HG03342 (cell line): Measurements from ENCODE around the gene FAM25C.
A peak's percentile ranks its signal among the peaks of the same experiment; 100 is the strongest.
"Not testable (repeated sequence)": the region's sequence is repeated elsewhere in the genome, so short reads cannot be mapped to it uniquely, and the experiment has no call there.

Source experiments
- ATAC-seq: cut with Tn5 transposase; IDR thresholded peaks from one replicate; pipeline ENCODE4 v1.9.1; 2021; ENCODE audit warnings: mild to moderate bottlenecking, moderate library complexity; ENCODE audit not compliant: unreplicated experiment

FAM25C gene

DNA sequence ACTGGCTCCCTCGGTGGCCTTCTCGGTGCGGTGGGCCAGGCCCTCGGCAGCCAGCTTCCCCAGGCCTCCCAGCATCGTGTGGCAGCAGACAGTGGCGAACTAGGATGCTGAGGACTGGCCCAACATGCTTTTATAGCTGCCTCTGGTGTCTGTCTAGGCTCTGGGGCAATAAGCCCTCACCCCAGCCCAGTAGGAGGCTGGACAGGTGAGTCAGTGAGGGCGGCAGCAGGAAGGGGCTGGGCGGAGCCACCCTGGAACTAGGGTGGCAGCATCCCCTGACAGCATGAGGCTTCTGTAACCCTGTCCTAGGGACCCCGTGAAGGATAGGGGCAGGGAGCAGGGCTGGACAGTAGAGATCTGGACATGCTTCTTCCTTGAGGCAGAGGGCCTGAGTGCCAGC lies at the start of gene FAM25C:
Gene FAM25C (minus strand): TSS at position 101 of the 400 bp plus-strand sequence. CDS start 26 bp downstream, at position 75.
- ATAC-seq: not testable (repeated sequence)

DNA sequence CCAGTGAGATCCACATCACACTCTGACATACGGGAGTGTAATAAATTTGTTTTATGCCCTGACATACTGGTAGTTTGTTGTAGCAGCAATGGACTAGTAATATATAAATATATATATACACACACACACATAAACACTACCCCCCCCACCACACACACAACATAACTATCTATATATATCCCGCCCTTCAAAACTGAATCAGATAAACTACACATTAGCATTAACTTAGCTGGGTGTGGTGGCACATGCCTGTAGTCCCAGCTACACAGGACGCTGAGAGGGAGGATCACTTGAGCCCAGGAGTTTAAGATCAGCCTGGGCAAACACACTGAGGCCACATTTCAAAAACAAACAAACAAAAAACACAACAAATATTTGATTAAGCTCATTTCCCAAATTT lies 45.0 kb upstream of the FAM25C start:
- not testable (repeated sequence) for ATAC-seq

DNA sequence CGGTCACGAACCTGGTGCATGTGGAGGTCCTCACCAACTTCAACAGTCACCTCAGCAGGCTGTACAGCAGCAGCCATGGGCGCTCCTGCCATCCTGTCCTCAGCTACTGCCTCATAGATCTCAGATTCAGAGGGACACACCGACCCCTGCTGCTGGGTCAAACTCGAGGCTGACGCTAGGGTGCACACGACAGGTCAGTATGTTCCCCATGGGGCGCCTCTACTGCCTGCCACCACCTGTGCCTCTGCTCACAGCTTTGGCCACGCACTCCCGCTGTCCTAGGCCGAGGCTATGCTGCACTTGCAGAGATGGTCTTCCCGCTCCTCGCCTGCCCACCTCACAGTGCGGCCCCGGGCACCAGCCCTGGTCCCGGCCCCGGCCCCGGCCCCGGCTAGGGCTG lies 31.8 kb upstream of the FAM25C start:
- not testable (repeated sequence) for ATAC-seq

DNA sequence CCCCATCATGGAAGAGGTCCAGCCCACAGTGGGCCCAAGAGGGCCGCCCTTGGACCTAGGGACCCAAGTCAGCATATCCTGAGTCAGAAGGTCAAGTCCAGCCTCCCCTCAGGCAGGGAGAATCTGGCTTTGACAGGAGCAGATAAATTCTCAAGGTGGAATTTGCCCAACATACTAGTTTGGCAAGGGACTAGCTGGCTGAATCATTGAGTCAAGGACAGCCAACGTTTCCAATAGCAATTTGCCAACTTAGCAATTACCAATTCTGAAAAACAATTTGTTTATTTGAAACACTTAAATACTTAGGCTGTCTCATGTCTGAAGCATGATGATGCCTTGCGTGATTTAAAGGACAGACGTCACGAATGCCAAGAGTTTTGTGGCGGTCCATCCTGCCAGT lies 2.7 kb upstream of the FAM25C start:
- not testable (repeated sequence) for ATAC-seq

DNA sequence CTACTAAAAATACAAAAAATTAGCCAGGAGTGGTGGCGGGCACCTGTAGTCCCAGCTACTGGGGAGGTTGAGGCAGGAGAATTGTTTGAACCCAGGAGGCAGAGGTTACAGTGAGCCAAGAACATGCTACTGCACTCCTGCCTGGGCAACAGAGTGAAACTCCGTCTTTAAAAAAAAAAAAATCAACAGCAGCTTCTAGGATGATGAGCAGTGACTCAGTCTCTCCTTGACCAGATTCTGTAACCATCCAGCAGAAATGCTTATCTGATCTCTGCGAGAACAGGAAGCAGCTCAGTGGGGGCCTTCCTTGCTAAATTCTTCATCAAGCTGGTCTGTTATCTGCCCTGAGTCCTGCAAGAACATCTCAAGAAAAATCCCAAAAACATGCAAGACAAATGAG lies 5.5 kb downstream of the FAM25C start:
- not testable (repeated sequence) for ATAC-seq

- ATAC-seq: not testable (repeated sequence)
These were observed 7.0 kb downstream of the FAM25C start for GRCh38 chr10:47992560-47992959.

DNA sequence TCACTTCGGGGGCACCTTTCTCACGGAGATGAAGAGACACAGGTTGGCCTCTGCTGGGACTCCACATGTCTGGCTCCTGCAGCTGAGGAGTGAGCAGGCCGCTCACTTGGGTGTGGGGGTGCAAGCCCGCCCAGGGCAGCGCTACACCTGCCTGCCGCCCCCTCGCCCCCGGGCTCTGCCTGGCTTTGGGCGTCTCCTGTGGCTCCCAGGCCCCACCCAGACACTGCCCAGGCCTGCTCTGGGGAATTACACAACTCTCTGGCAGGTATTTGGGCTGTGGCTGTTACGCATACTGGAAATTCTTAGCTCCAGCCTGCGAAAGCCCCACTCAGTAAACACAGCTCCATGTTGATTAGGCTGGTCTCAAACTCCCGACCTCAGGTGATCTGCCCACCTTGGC lies 7.9 kb downstream of the FAM25C start:
- ATAC-seq: not testable (repeated sequence)

DNA sequence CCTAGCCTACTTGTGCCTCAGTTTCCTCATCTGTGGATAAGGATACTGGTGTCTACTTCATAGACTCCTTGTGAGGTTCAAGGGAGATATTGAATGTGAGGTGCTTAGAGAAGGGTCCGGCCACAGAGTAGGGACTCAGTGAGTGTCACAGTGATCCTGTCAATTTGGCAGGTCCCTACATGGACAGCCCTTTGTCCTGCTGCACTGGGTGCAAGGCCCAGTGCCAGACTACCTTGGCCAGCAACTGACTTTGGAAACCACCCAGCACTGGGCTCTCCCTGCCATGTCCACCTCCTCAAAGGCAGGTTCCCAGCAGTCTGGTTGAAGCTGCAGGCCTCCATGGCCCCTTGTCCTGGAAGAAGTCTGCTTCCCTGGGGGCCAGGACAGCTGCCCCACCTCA lies 9.5 kb downstream of the FAM25C start:
- ATAC-seq: not testable (repeated sequence)

DNA sequence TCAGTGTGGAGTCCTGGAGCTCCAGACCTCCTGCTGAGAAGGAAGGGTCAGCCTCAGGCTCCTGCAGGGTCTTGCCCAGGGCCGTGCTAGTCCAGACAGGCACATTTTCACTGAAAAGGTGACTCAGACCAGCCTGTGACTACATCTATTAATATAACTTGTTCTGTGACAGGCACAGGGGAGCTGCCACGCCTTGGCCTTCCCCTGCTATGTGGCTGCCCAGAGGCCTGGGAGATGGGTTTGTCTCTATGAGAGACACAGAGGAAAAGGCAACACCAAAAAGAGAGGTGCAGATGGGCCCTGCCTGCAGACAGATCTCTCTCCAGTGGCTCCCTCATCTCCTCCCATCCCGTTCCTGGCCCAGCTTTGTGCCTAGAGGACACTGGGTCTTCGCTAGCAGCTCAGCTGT lies 10.0 kb downstream of the FAM25C start:
- ATAC-seq: not testable (repeated sequence)

DNA sequence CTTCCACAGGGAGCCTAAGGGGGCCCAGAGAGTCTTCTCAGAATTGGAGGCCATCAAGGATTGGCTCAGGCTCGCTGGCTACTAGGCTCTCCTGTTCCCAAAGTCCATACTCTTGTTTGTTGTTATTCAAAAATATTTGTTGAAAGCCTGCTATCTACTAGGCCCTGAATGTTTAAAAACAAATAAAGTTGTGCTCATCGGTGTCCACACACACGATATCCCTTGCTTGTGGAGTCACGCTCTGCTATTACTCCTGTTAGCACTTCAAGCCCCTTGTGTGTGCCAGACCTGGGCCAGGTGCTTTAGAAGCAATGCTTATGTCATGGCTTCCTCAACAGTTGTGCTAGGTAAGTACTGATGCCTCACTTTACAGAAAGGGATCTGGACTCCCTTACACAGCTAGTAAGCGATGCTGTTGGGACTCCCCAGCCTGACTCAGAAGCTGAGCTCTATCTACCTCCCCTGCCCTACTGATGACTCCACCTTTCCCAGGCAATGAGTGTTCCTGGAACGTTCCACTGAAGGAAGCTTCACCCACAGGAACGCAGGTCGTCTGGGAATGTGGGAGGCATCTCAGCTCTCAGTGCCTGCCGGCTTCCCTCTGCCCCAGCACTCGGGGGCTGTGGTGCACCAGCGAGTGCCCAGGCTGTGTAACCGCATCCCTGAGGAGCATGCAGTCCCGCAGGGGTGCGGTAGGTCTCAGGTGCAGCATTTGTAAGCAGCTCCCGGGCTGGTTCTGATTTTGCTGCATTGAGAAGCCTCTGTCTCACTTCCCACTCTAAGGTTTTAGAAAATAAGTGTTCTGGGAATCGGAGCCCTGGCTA lies 10.7 kb downstream of the FAM25C start:
- ATAC-seq: not testable (repeated sequence)

GRCh38 chr10:47987952-47988351 lies 11.6 kb downstream of the FAM25C start:
- not testable (repeated sequence) for ATAC-seq

DNA sequence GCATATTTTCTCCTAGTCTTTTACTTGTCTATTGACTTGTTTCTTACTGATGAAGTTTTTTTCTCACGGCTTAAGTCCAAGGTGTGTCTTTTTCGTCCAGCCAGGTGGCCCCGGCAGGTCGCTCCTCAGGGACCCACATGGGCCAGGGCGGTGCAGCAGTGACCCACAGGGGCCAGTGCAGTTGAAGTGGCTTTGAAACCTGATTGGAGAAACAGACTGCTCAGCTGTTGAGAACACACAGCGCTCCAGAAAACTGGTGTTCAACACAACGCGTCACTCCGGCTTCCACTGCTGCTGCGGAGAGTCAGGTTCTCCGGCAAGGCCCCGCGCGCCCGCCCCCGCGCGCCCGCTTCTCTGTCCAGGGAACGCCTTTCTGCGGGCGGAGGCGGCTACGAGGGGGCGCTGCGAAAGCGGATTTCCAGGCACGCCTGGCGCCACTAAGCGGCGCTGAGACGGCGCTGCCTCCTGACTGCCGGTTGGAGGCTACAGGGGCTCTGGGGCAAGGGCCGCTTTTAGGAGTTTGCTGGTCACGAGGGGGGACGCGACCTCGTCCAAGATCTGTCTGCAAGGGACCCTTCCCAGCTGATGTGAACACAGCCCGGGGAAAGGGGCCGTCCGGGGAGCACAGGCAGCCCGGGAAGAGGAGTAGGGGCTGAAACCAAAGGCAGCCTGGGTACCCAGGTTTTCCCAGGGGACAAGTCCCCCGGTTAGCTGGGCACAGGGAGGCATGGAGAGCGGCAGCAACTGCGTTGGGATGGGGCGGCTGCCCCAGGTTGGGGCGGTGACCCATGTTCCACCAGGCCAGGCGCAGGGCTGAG lies 13.0 kb downstream of the FAM25C start:
- not testable (repeated sequence) for ATAC-seq

- not testable (repeated sequence) for ATAC-seq
These were observed 24.2 kb downstream of the FAM25C start for GRCh38 chr10:47975409-47975808.

- not testable (repeated sequence) for ATAC-seq
These were observed 26.5 kb downstream of the FAM25C start for GRCh38 chr10:47973131-47973530.

GRCh38 chr10:47972077-47972476 lies 27.5 kb downstream of the FAM25C start:
- ATAC-seq: not testable (repeated sequence)

DNA sequence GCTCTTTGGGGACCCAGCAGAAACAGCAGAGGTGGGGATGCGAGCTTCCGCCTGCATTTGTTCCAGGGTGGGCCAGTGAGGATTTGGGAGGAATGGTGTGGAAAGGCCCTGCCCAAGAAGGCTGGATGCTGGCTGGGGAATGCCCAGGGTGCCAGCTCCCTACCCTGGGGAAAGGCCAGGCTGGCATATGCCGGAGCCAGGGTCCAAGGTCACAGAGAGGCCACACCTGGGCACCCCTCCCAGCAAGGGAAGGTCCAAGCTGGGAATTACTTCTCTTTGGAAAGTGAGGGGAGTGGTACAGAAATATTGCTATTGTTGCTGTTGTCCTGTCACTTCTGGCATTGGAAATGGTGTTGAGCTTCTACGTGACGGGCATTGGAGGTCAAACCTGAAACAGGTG lies 28.0 kb downstream of the FAM25C start:
- ATAC-seq: not testable (repeated sequence)

GRCh38 chr10:47970047-47970446 lies 29.5 kb downstream of the FAM25C start:
- not testable (repeated sequence) for ATAC-seq

- peak; percentile 86 for ATAC-seq
These were observed 30.6 kb downstream of the FAM25C start for GRCh38 chr10:47968988-47969387.

- not testable (repeated sequence) for ATAC-seq
These were observed 35.1 kb downstream of the FAM25C start for GRCh38 chr10:47964280-47965063.

- ATAC-seq: not testable (repeated sequence)
These were observed 36.8 kb downstream of the FAM25C start for GRCh38 chr10:47962785-47963184.

DNA sequence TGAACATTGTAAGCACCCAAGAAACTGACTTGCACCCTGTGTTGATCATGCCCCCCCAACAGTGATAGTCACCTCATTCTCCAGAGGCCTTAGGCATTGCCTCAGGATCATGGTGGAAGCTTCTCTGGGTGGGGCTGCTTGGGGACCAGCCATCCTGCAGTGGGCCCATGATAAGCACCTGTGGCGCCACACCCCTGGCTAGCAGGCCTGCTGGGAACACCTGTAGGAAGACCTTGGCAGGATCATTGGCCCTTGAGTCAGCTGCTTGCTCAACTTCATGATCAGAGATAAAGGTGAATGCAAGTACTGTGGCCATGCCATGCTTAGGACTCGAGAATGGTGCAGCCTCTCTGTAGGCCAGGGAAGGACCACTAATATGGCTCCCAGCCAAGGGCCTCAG lies 38.9 kb downstream of the FAM25C start:
- not testable (repeated sequence) for ATAC-seq
